Measurements from ENCODE around the gene RAB40C. TPM values are rescaled to one million over a fixed set of nuclear protein-coding genes. Genes with fewer than 3 reads are reported as not detected.

RAB40C gene
- total RNA-seq, 2 experiments from 2014 or later = 13.3 to 14.0 TPM

- H3K4me3 Mint-ChIP-seq = no peak overlapping the region
- H3K27me3 Mint-ChIP-seq = peaks cover 17% of the 10 kb centered on the region
- DNase-seq (no peak), ATAC-seq (no peak)
- no peak overlapping the region for H3K27ac Mint-ChIP-seq
- CTCF ChIA-PET = no interaction called here
- H3K9me3 Mint-ChIP-seq (ENCODE audit: low read depth) = no peaks in the 10 kb centered on the region
- H3K36me3 Mint-ChIP-seq = no peaks in the 10 kb centered on the region
- H3K4me1 Mint-ChIP-seq = peaks cover 8% of the 10 kb centered on the region
These were observed 26.7 kb upstream of the RAB40C start for GRCh38 chr16:563072-563644.

DNA sequence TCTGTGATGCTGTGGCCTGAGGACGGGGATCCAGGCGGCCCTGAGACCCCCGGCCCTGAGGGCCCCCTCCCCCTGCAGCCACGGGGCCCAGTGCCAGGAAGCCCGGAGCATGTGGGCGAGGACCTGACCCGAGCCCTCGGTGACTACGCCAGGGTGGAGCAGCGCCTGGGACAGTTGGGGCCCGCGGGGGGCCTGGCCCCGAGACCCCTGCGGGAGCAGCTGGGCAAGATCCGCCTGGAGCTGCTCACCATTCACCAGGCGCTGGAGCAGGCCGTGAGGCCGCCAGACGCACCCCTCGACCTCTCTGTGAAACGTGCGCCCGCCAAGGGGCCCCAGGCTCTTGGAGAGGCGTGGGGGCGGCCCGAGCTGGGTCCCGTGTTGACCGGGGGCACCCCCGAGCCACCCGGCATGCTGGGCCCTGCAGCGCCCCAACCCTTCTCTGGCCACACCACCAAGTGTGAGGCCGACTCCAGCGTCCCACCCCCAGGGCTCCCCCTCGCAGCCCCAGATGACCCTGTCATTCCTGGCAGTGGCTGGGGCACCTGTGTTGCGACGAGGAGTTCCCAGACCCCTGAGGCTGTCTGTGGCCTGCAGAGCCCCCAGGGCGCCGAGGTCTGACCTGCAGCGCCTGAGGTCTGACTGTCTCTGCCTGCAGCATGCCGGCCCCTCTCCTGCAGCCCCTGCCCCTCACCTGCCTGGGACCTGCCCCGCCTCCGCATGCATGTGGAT lies 25.0 kb upstream of the RAB40C start:
- H3K36me3 Mint-ChIP-seq = no peaks in the 10 kb centered on the region
- H3K9me3 Mint-ChIP-seq (ENCODE audit: low read depth) = no peaks in the 10 kb centered on the region
- H3K4me1 Mint-ChIP-seq = peaks cover 14% of the 10 kb centered on the region
- peaks cover 8% of the 10 kb centered on the region for H3K27me3 Mint-ChIP-seq
- DNase-seq (no peak), ATAC-seq (no peak)
- CTCF ChIA-PET = no interaction called here
- no peak overlapping the region for H3K4me3 Mint-ChIP-seq
- no peak overlapping the region for H3K27ac Mint-ChIP-seq

DNA sequence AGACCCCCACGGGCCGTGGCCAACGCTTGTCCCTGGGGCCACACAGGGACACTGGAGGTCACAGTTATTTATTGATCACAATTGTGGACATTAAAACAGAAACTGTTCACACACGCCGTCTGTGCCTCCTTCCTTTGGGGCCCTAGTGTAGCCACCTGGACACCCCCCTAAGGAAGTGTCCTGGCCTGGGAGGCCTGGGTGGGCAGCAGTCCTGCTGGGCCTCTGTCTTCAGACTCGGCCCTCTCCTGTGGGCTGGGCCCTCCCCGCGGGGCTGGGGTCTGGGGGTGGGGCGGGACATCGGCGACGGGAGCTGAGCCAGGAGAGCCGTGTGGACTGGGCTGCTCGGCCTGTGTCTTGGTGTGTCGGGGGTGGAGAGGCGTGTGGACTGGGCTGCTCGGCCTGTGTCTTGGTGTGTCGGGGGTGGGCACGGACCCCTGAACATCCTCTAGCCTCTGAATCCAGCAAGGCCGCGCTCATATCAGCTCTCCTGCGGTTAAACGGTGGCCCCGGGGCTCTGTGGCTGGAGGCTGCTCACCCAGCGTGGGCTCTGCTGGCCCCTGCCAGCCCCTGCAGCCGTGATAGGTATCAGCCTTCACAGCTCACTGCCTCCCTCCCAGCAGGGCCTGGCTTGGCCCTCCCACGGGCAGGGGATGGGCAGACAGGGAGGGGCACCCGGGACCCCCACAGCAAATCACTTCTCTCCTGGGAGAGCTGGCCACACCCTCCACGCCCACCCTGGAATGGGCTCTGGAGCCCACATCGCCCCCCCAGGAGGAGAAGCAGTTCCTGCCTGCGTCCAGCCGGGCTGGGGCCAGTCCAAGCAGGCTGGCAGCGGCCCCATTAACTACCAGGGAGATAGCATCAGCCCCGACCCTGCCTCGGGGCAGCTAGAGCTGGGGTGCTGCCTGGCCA lies 24.2 kb upstream of the RAB40C start:
- DNase-seq (no peak), ATAC-seq (no peak)
- Mint-ChIP-seq H3K27ac (no peak overlapping the region), H3K4me1 (peaks cover 14% of the 10 kb centered on the region), H3K9me3 (ENCODE audit: low read depth) (no peaks in the 10 kb centered on the region), H3K4me3 (no peak overlapping the region), H3K36me3 (no peaks in the 10 kb centered on the region), H3K27me3 (peaks cover 8% of the 10 kb centered on the region)
- CTCF ChIA-PET = interaction anchor here (1.5 kb wide), 1 partner anchor 17 kb away, joined by 4 read pairs; no protein-coding TSS in a partner anchor

- Mint-ChIP-seq H3K36me3 (no peaks in the 10 kb centered on the region), H3K27ac (peak within 1 kb of the TSS; percentile 68), H3K4me3 (peak within 1 kb of the TSS; percentile 33), H3K4me1 (peaks cover 23% of the 10 kb centered on the region), H3K27me3 (peaks cover 3% of the 10 kb centered on the region), H3K9me3 (ENCODE audit: low read depth) (no peaks in the 10 kb centered on the region)
- CTCF ChIA-PET = interaction anchor here (1.2 to 1.5 kb wide), 2 partner anchors 16 to 81 kb away, joined by 3 to 4 read pairs; no protein-coding TSS in a partner anchor
- peak; percentile 79 for DNase-seq
- peak; percentile 52 for ATAC-seq
These were observed 23.1 kb upstream of the RAB40C start, which contains the start of gene NHLRC4 for GRCh38 chr16:566475-567372. Gene NHLRC4, plus strand, starts transcription at chr16:567005. Its CDS starts 1,043 bp downstream, at chr16:568048.

- Mint-ChIP-seq H3K36me3 (no peaks in the 10 kb centered on the region), H3K9me3 (ENCODE audit: low read depth) (no peaks in the 10 kb centered on the region), H3K27ac (peak overlapping the region; percentile 68), H3K27me3 (no peaks in the 10 kb centered on the region), H3K4me1 (peaks cover 23% of the 10 kb centered on the region), H3K4me3 (peak overlapping the region; percentile 33)
- no peak for ATAC-seq
- CTCF ChIA-PET = interaction anchor here (1.2 to 1.5 kb wide), 2 partner anchors 15 to 80 kb away, joined by 3 to 4 read pairs; no protein-coding TSS in a partner anchor
- no peak for DNase-seq
These were observed 22.3 kb upstream of the RAB40C start for GRCh38 chr16:567373-568256.

- CTCF ChIA-PET = interaction anchor here (1.1 kb wide), 1 partner anchor 11 kb away, joined by 3 read pairs; no protein-coding TSS in a partner anchor
- no peak for ATAC-seq
- Mint-ChIP-seq H3K4me3 (peak overlapping the region; percentile 77), H3K27me3 (no peaks in the 10 kb centered on the region), H3K4me1 (peaks cover 23% of the 10 kb centered on the region), H3K9me3 (ENCODE audit: low read depth) (no peaks in the 10 kb centered on the region), H3K36me3 (no peaks in the 10 kb centered on the region), H3K27ac (peak overlapping the region; percentile 91)
- DNase-seq = no peak
These were observed 21.2 kb upstream of the RAB40C start for GRCh38 chr16:568401-569258.

GRCh38 chr16:569445-570254 lies 20.2 kb upstream of the RAB40C start, which contains the start of gene PIGQ:
Gene PIGQ, plus strand, starts transcription at chr16:569968. Its CDS starts 4,107 bp downstream, at chr16:574075.
- peaks cover 23% of the 10 kb centered on the region for H3K4me1 Mint-ChIP-seq
- H3K4me3 Mint-ChIP-seq = peak within 1 kb of the TSS; percentile 77
- CTCF ChIA-PET = interaction anchor here (0.9 to 1.1 kb wide), 2 partner anchors 10 to 79 kb away, joined by 3 read pairs; no protein-coding TSS in a partner anchor
- peak within 1 kb of the TSS; percentile 91 for H3K27ac Mint-ChIP-seq
- H3K9me3 Mint-ChIP-seq (ENCODE audit: low read depth) = no peaks in the 10 kb centered on the region
- H3K36me3 Mint-ChIP-seq = no peaks in the 10 kb centered on the region
- DNase-seq (peak; percentile 69), ATAC-seq (peak; percentile 87)
- H3K27me3 Mint-ChIP-seq = no peaks in the 10 kb centered on the region

DNA sequence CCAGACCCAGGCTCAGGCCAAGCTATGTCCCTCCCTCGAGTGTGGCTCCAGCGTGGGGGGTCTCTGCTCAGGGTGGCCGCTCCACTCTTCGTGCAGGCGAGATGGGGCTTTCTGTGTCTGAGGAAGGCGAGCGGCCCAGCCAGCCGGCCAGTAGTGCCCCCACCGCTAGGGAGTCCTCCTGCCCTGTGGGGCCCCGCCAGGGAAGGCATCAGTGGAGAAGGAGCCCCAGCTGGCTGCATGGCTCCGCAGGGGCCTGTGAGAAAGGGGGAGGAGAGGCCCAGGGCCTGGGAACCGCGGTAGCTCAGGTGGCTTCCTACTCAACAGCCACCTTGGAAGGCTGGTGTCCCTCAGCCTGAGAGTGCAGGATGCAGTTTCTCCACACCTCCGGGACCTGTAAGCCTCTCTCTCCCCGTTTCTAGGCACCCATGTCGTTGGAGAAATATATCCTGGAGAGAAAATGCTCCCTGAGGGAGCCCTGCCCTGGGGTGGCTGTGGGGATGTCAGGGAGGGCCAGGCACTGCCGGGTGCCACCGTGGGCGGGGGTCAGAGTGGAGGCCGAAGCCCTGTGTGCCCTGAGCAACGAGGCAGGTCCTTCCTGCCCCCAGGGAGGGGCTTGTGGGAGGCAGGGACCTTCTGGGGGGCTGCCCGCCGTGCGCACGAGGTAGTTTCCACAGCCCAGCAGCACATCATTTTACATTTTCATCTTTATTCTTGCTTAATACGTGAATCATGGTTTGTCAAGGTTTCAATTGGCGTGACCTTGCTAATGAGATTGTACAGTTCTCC lies 16.8 kb upstream of the RAB40C start:
- ATAC-seq (no peak), DNase-seq (no peak)
- no peak overlapping the region for H3K27ac Mint-ChIP-seq
- peaks cover 16% of the 10 kb centered on the region for H3K4me1 Mint-ChIP-seq
- no peaks in the 10 kb centered on the region for H3K27me3 Mint-ChIP-seq
- no peaks in the 10 kb centered on the region for H3K36me3 Mint-ChIP-seq
- CTCF ChIA-PET = no interaction called here
- no peaks in the 10 kb centered on the region for H3K9me3 Mint-ChIP-seq (ENCODE audit: low read depth)
- no peak overlapping the region for H3K4me3 Mint-ChIP-seq

GRCh38 chr16:574021-574760 lies 15.7 kb upstream of the RAB40C start:
- DNase-seq (no peak), ATAC-seq (no peak)
- Mint-ChIP-seq H3K4me3 (no peak overlapping the region), H3K4me1 (peaks cover 15% of the 10 kb centered on the region), H3K36me3 (no peaks in the 10 kb centered on the region), H3K27me3 (no peaks in the 10 kb centered on the region), H3K9me3 (ENCODE audit: low read depth) (no peaks in the 10 kb centered on the region), H3K27ac (no peak overlapping the region)
- CTCF ChIA-PET = no interaction called here

Measured in activated CD8-positive, alpha-beta memory T cell treated with anti-CD3 and anti-CD28 coated beads, Interleukin-2, amount 10 ng/mL, durations not matched to agents 7 days and 5 days (primary cell).